ENCODE data around the gene PADI4. TPM values are rescaled to one million over a fixed set of nuclear protein-coding genes. Genes with fewer than 3 reads are reported as not detected.

PADI4 gene
- total RNA-seq, 1 experiment from 2014 or later = 7.7 TPM

DNA sequence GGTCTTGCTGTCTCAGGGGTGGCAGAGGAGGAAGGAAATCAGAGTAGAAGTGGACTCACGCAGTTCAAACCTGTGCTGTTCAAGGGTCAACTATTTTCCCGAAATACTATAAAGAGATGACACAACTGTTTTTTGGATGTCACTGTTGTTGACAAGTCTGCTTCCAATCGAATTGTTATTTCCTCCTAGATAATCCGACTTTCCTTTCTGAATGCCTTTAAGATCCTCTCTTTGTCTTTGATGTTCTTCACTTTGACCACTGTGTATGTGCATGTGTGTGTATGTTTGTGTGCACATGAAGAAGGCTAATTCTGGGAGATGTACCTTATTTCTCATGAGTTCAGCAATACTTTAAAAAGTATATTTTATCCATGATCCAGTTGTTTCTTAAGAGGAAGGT is 21.6 kb downstream of the PADI4 start:
- no peak overlapping the region for H3K27ac ChIP-seq
- DNase-seq = no peak
- no peak overlapping the region for H2AFZ ChIP-seq
- no peaks in the 10 kb centered on the region for H4K20me1 ChIP-seq (ENCODE audit: insufficient read depth)
- H3K9me3 ChIP-seq (ENCODE audit: insufficient read depth, low read depth) = no peaks in the 10 kb centered on the region
- intact Hi-C loops (cut with micrococcal nuclease; ENCODE audit: unreplicated experiment) = no loop called here
- H3K27me3 ChIP-seq (ENCODE audit: insufficient read depth, low read depth) = no peaks in the 10 kb centered on the region
- no peaks in the 10 kb centered on the region for H3F3A ChIP-seq (ENCODE audit: insufficient read depth, low read depth)
- no peak for TF ChIP-seq CTCF (conservative IDR thresholded peaks at IDR 0.05)
- TF ChIP-seq EZH2 (IDR thresholded peaks at IDR 0.05; ENCODE audit: low read depth) = no peak
- H3K4me3 ChIP-seq = no peak overlapping the region
- ChIA-PET CTCF (no interaction called here), POLR2A (ENCODE audit: unreplicated experiment) (no interaction called here)
- H3K79me2 ChIP-seq (ENCODE audit: low read depth) = no peaks in the 10 kb centered on the region
- H3K9me2 ChIP-seq (ENCODE audit: insufficient read depth) = no peaks in the 10 kb centered on the region
- H3K36me3 ChIP-seq (ENCODE audit: low read depth) = no peaks in the 10 kb centered on the region
- no peak overlapping the region for H3K4me2 ChIP-seq
- H3K4me1 ChIP-seq (replicated peaks; ENCODE audit: insufficient read depth) = no peaks in the 10 kb centered on the region
- no TSS peak for BruUV-seq (replicated peaks)

DNA sequence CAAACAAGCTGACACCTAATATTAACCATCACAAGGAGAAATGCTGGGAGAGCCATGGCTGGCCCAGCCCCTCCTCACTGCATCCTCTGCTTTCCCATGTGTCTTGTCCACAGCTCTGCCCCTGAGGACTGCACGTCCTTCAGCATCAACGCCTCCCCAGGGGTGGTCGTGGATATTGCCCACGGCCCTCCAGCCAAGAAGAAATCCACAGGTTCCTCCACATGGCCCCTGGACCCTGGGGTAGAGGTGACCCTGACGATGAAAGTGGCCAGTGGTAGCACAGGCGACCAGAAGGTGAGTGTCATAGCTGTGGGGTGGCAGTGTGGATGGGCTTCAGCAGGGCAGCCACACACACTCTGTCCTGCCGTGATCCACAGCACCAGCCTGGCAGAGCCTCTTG is 22.9 kb downstream of the PADI4 start:
- no peak overlapping the region for H3K4me3 ChIP-seq
- no peaks in the 10 kb centered on the region for H3K27me3 ChIP-seq (ENCODE audit: insufficient read depth, low read depth)
- POLR2A ChIA-PET (ENCODE audit: unreplicated experiment) = no interaction called here
- intact Hi-C loops (cut with micrococcal nuclease; ENCODE audit: unreplicated experiment) = no loop called here
- H2AFZ ChIP-seq = no peak overlapping the region
- DNase-seq = no peak
- no peaks in the 10 kb centered on the region for H4K20me1 ChIP-seq (ENCODE audit: insufficient read depth)
- H3K9me3 ChIP-seq (ENCODE audit: insufficient read depth, low read depth) = no peaks in the 10 kb centered on the region
- H3F3A ChIP-seq (ENCODE audit: insufficient read depth, low read depth) = no peaks in the 10 kb centered on the region
- no TSS peak for BruUV-seq (replicated peaks)
- no peak for TF ChIP-seq CTCF (conservative IDR thresholded peaks at IDR 0.05)
- TF ChIP-seq EZH2 (IDR thresholded peaks at IDR 0.05; ENCODE audit: low read depth) = no peak
- H3K9me2 ChIP-seq (ENCODE audit: insufficient read depth) = no peaks in the 10 kb centered on the region
- CTCF ChIA-PET = no interaction called here
- no peaks in the 10 kb centered on the region for H3K36me3 ChIP-seq (ENCODE audit: low read depth)
- H3K4me2 ChIP-seq = no peak overlapping the region
- no peaks in the 10 kb centered on the region for H3K4me1 ChIP-seq (replicated peaks; ENCODE audit: insufficient read depth)
- no peak overlapping the region for H3K27ac ChIP-seq
- no peaks in the 10 kb centered on the region for H3K79me2 ChIP-seq (ENCODE audit: low read depth)

GRCh38 chr1:17333081-17333480 is 25.1 kb downstream of the PADI4 start:
- Histone ChIP-seq H3K4me2 (no peak overlapping the region), H3K4me1 (replicated peaks; ENCODE audit: insufficient read depth) (no peaks in the 10 kb centered on the region), H2AFZ (no peak overlapping the region), H3K9me2 (ENCODE audit: insufficient read depth) (no peaks in the 10 kb centered on the region), H3F3A (ENCODE audit: insufficient read depth, low read depth) (no peaks in the 10 kb centered on the region), H3K79me2 (ENCODE audit: low read depth) (no peaks in the 10 kb centered on the region), H3K9me3 (ENCODE audit: insufficient read depth, low read depth) (no peaks in the 10 kb centered on the region), H3K36me3 (ENCODE audit: low read depth) (no peaks in the 10 kb centered on the region), H4K20me1 (ENCODE audit: insufficient read depth) (no peaks in the 10 kb centered on the region), H3K27ac (no peak overlapping the region), H3K27me3 (ENCODE audit: insufficient read depth, low read depth) (no peaks in the 10 kb centered on the region), H3K4me3 (no peak overlapping the region)
- intact Hi-C loops (cut with micrococcal nuclease; ENCODE audit: unreplicated experiment) = no loop called here
- POLR2A ChIA-PET (ENCODE audit: unreplicated experiment) = no interaction called here
- DNase-seq = no peak
- no TSS peak for BruUV-seq (replicated peaks)
- CTCF ChIA-PET = no interaction called here
- no peak for TF ChIP-seq CTCF (conservative IDR thresholded peaks at IDR 0.05)
- TF ChIP-seq EZH2 (IDR thresholded peaks at IDR 0.05; ENCODE audit: low read depth) = no peak
